ENCODE data around the gene SLC8A1. TPM values are rescaled to one million over a fixed set of nuclear protein-coding genes. Genes with fewer than 3 reads are reported as not detected.

SLC8A1 gene
- total RNA-seq, 1 experiment from 2014 or later: 1.7 TPM

DNA sequence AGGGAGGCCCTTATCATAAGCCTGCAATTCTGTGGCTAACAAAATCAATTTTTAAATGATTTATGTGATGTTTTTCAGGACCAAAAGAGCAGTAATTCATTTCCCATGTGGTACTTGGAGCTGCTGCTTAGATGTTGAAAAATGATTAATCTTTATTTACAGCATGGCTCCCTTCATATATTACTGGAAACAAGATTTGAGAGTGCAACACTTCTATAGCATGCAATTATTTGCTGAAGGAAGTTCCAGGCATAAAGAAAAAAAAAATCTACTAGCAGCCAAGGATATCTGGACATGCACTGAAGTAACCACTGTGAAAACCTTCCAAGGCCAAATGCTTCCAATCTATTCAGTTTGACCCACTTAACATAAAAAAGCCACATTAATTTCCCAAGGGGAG is 186.3 kb downstream of the SLC8A1 start:
- Mint-ChIP-seq H3K4me1 (peaks cover 0 to 6% of the 10 kb centered on the region in 2 experiments; a peak in 1 of 4 replicates), H3K27ac (no peak overlapping the region), H3K4me3 (no peak overlapping the region), H3K27me3 (ENCODE audit: low read depth) (no peaks in the 10 kb centered on the region), H3K9me3 (no peaks in the 10 kb centered on the region), H3K36me3 (ENCODE audit: insufficient read depth in 1 of 3, low read depth in 3 of 3) (no peaks in the 10 kb centered on the region)
- no peak for DNase-seq
- Histone ChIP-seq H3K9me3 (ENCODE audit: control insufficient read depth, low read depth, low read length) (no peaks in the 10 kb centered on the region), H3K4ac (ENCODE audit: low read depth, low read length) (no peak overlapping the region), H3K27ac (ENCODE audit: insufficient read length, low read depth, low read length) (no peak overlapping the region), H2AFZ (ENCODE audit: low read length) (no peak overlapping the region), H2BK20ac (ENCODE audit: low read depth, low read length, poor library complexity, severe bottlenecking) (no peak overlapping the region), H3K23ac (ENCODE audit: insufficient read length, low read depth, low read length) (no peak overlapping the region), H2AK5ac (ENCODE audit: insufficient read length, low read length) (no peak overlapping the region), H3K79me2 (ENCODE audit: insufficient read depth, low read length) (no peaks in the 10 kb centered on the region), H2BK5ac (ENCODE audit: insufficient read length, low read length) (no peak overlapping the region), H4K5ac (ENCODE audit: insufficient read length, low read depth, low read length) (no peak overlapping the region), H3K56ac (ENCODE audit: insufficient read length, low read depth, low read length) (no peak overlapping the region), H4K20me1 (ENCODE audit: control insufficient read depth, insufficient read depth, insufficient read length) (no peaks in the 10 kb centered on the region), H3K79me1 (ENCODE audit: insufficient read depth, low read depth, low read length, poor library complexity, severe bottlenecking) (no peaks in the 10 kb centered on the region), H3K27me3 (ENCODE audit: insufficient read depth, low read length) (no peaks in the 10 kb centered on the region), H3K23me2 (ENCODE audit: insufficient read length, low read depth, low read length, poor library complexity, severe bottlenecking) (no peaks in the 10 kb centered on the region), H3K18ac (ENCODE audit: insufficient read length, low read depth, low read length) (no peak overlapping the region), H3K4me1 (ENCODE audit: insufficient read depth, low read length) (no peaks in the 10 kb centered on the region), H2BK15ac (ENCODE audit: low read depth, low read length) (no peak overlapping the region), H3K9ac (ENCODE audit: extremely low read depth, insufficient read length, low read length) (no peak overlapping the region), H3K4me2 (ENCODE audit: insufficient read depth, insufficient read length, low read length) (no peak overlapping the region), H4K91ac (ENCODE audit: insufficient read length, low read depth, low read length) (no peak overlapping the region), H2BK120ac (ENCODE audit: low read depth, low read length, poor library complexity, severe bottlenecking) (no peak overlapping the region), H2BK12ac (ENCODE audit: insufficient read length, low read depth, low read length) (no peak overlapping the region), H3K14ac (ENCODE audit: insufficient read depth, low read length) (no peak overlapping the region), H3T11ph (ENCODE audit: low read length) (no peak overlapping the region), H4K8ac (replicated peaks; ENCODE audit: insufficient read length, low read depth, low read length) (no peak overlapping the region)
- TF ChIP-seq, protein P1, sequence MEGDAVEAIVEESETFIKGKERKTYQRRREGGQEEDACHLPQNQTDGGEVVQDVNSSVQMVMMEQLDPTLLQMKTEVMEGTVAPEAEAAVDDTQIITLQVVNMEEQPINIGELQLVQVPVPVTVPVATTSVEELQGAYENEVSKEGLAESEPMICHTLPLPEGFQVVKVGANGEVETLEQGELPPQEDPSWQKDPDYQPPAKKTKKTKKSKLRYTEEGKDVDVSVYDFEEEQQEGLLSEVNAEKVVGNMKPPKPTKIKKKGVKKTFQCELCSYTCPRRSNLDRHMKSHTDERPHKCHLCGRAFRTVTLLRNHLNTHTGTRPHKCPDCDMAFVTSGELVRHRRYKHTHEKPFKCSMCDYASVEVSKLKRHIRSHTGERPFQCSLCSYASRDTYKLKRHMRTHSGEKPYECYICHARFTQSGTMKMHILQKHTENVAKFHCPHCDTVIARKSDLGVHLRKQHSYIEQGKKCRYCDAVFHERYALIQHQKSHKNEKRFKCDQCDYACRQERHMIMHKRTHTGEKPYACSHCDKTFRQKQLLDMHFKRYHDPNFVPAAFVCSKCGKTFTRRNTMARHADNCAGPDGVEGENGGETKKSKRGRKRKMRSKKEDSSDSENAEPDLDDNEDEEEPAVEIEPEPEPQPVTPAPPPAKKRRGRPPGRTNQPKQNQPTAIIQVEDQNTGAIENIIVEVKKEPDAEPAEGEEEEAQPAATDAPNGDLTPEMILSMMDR (conservative IDR thresholded peaks at IDR 0.05): no peak

Data from H9 (cell line).